Subcutaneous adipose tissue (tissue), 4 donors: ENCODE results near the gene FAM163A. TPM values are rescaled to one million over a fixed set of nuclear protein-coding genes. Genes with fewer than 3 reads are reported as not detected.

Experiments used
- CTCF ChIP-seq: fragments of 450-650 bp; IDR thresholded peaks from one replicate; pipeline ENCODE4 v1.5.1; 2016; ENCODE audit warnings: low read depth, mild to moderate bottlenecking, control low read depth, antibody characterized with exemption, moderate library complexity
- total RNA-seq, 4 donors: library from RNA; depleted of rRNA; stranded (reverse); fragments of >200 nt; gene quantifications; one replicate each; pipeline ENCODE4 v1.1.0, GENCODE V29; 2016

FAM163A gene
- total RNA-seq, 4 donors from 2014 or later: not detected

- no peak for TF ChIP-seq CTCF
These were observed 10.0 kb downstream of the FAM163A start for GRCh38 chr1:179753061-179753460.

- no peak for TF ChIP-seq CTCF
These were observed 11.0 kb downstream of the FAM163A start for GRCh38 chr1:179754041-179754624.

GRCh38 chr1:179757933-179758332, 14.8 kb downstream of the FAM163A start:
- TF ChIP-seq CTCF: no peak

GRCh38 chr1:179760521-179760920, 17.4 kb downstream of the FAM163A start:
- TF ChIP-seq CTCF: no peak

GRCh38 chr1:179761296-179761695, 18.2 kb downstream of the FAM163A start:
- TF ChIP-seq CTCF: no peak

GRCh38 chr1:179761846-179762640, 19.0 kb downstream of the FAM163A start:
- no peak for TF ChIP-seq CTCF

- TF ChIP-seq CTCF: no peak
These were observed 24.1 kb downstream of the FAM163A start for GRCh38 chr1:179767177-179767581.
